ENCODE data around the gene CYTH1. TPM values are rescaled to one million over a fixed set of nuclear protein-coding genes. Genes with fewer than 3 reads are reported as not detected.

Gene CYTH1
- total RNA-seq, 2 experiments from 2014 or later, result 73.0 to 148 TPM

DNA sequence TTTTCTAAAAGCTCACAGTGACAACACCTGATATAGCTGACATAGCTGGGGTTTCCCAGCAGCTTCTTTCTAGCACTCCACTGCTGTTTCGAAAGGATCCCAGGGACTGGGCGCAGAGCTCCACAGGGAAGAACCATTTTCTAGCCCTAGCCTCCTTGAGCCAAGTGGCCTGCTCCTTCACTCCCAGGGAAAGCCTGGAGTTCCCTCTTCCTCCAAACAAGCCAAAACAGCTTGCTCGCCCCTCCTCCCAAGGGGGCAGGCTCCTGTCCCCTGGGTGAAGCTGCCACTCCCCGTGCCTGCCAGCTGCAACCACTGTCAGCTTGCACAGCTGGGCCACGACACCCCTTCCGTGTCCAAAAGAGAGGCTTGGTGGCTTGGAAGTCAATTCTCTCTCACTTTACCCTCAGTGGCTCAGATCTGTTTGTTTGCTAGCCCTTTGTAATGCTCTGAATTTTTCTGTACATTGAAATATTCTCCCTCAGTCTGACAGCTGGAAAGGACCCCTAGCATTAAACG, 59.8 kb downstream of the CYTH1 start:
- Histone ChIP-seq H3K4me2 (ENCODE audit: low read length) (peak overlapping the region; percentile 89), H2AFZ (ENCODE audit: low read length) (no peak overlapping the region), H3K36me3 (ENCODE audit: insufficient read depth, low read length) (peaks cover 15% of the 10 kb centered on the region; the same call in 1 of the 2 replicates), H3K4me3 (ENCODE audit: low read depth, low read length, poor library complexity, severe bottlenecking) (peak overlapping the region; percentile 52), H3K79me2 (ENCODE audit: insufficient read depth, low read depth, low read length) (peaks cover 99% of the 10 kb centered on the region), H3K27ac (ENCODE audit: low read depth, low read length, poor library complexity, severe bottlenecking) (peak overlapping the region; percentile 88), H3K9me3 (ENCODE audit: low read length) (no peaks in the 10 kb centered on the region), H4K20me1 (ENCODE audit: insufficient read depth, low read length) (peaks cover 18% of the 10 kb centered on the region), H3K9me2 (ENCODE audit: insufficient read depth, low read length) (no peaks in the 10 kb centered on the region), H3K4me1 (ENCODE audit: insufficient read depth, low read length, poor library complexity, severe bottlenecking) (peaks cover 100% of the 10 kb centered on the region)
- TF ChIP-seq EZH2phosphoT487 (IDR thresholded peaks at IDR 0.05; ENCODE audit: borderline replicate concordance, low read depth, low read length), result no peak
- TF ChIP-seq, protein P1, sequence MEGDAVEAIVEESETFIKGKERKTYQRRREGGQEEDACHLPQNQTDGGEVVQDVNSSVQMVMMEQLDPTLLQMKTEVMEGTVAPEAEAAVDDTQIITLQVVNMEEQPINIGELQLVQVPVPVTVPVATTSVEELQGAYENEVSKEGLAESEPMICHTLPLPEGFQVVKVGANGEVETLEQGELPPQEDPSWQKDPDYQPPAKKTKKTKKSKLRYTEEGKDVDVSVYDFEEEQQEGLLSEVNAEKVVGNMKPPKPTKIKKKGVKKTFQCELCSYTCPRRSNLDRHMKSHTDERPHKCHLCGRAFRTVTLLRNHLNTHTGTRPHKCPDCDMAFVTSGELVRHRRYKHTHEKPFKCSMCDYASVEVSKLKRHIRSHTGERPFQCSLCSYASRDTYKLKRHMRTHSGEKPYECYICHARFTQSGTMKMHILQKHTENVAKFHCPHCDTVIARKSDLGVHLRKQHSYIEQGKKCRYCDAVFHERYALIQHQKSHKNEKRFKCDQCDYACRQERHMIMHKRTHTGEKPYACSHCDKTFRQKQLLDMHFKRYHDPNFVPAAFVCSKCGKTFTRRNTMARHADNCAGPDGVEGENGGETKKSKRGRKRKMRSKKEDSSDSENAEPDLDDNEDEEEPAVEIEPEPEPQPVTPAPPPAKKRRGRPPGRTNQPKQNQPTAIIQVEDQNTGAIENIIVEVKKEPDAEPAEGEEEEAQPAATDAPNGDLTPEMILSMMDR (conservative IDR thresholded peaks at IDR 0.05; ENCODE audit: low read length), result 0 out of 2 replicates have a peak, but pooled peaks have one; percentile 2
- DNase-seq (ENCODE audit: low spot score), result peak; percentile 89
- ChIA-PET POLR2A (interaction anchor here (0.6 to 4.9 kb wide), 10 partner anchors 8 to 58 kb away, joined by 3 to 68 read pairs (median 6); no protein-coding TSS in a partner anchor), CTCF (ENCODE audit: unreplicated experiment) (interaction anchor here (0.8 to 2.3 kb wide), 5 partner anchors 10 to 25 kb away, joined by 3 to 8 read pairs (median 4); no protein-coding TSS in a partner anchor)
- no TSS peak for BruUV-seq (replicated peaks)
- intact Hi-C loops (cut with micrococcal nuclease; ENCODE audit: unreplicated experiment), result loop anchor here (1.0 kb wide), 1 partner anchor 17 kb away; no protein-coding TSS in a partner anchor

DNA sequence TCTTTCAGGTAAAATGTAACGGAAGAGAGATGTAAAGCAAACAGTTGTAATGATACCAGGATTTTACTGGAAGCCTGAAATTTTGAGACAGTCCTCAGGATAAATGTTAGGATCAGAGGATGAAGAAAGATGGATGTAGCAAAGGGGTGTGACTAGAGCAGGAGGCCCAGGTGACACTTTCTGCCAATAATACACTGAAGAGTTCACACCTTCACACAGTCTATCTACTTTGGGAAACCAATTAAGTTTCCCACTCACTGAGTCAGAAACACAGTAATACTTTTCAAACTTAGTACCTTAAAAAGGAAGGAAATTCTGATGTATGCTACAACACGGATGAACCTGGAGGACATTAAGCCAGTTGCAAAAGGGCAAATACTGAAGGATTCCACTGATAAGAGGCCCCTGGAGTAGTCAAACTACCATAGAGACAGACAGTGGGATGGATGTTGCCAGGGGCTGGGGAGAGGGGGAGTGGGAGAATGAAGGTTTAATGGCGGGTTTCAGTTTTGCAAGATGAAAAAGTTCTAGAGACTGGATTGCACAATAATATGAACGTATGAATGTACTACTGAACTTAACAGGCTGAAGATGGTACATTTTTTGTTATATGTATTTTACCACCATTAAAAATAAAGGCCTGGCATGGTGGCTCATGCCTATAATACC, 62.3 kb downstream of the CYTH1 start:
- H4K20me1 ChIP-seq (ENCODE audit: insufficient read depth, low read length), result 0 out of 2 replicates have a peak, but pooled peaks cover 8% of the 10 kb centered on the region
- ChIA-PET CTCF (ENCODE audit: unreplicated experiment) (interaction anchor here (0.9 kb wide), 1 partner anchor 10 kb away, joined by 4 read pairs; no protein-coding TSS in a partner anchor), POLR2A (interaction anchor here (0.9 to 7.1 kb wide), 5 partner anchors 11 to 18 kb away, joined by 3 to 127 read pairs (median 7); no protein-coding TSS in a partner anchor)

More for the DNA sequence above, 62.3 kb downstream of the CYTH1 start:
- H3K27ac ChIP-seq (ENCODE audit: low read depth, low read length, poor library complexity, severe bottlenecking), result peak overlapping the region; percentile 88
- H3K79me2 ChIP-seq (ENCODE audit: insufficient read depth, low read depth, low read length), result peaks cover 99% of the 10 kb centered on the region
- no peak for DNase-seq (ENCODE audit: low spot score)
- TF ChIP-seq, protein P1 (conservative IDR thresholded peaks at IDR 0.05; ENCODE audit: low read length), result no peak
- TF ChIP-seq EZH2phosphoT487 (IDR thresholded peaks at IDR 0.05; ENCODE audit: borderline replicate concordance, low read depth, low read length), result no peak
- H3K4me2 ChIP-seq (ENCODE audit: low read length), result peak overlapping the region; percentile 89
- H3K4me1 ChIP-seq (ENCODE audit: insufficient read depth, low read length, poor library complexity, severe bottlenecking), result peaks cover 100% of the 10 kb centered on the region
- H3K9me3 ChIP-seq (ENCODE audit: low read length), result no peaks in the 10 kb centered on the region
- H3K36me3 ChIP-seq (ENCODE audit: insufficient read depth, low read length), result no peaks in the 10 kb centered on the region
- intact Hi-C loops (cut with micrococcal nuclease; ENCODE audit: unreplicated experiment), result loop anchor here (2.0 kb wide), 1 partner anchor 61 kb away; no protein-coding TSS in a partner anchor
- H2AFZ ChIP-seq (ENCODE audit: low read length), result no peak overlapping the region
- BruUV-seq (replicated peaks), result no TSS peak
- H3K9me2 ChIP-seq (ENCODE audit: insufficient read depth, low read length), result no peaks in the 10 kb centered on the region
- peak overlapping the region; percentile 62 for H3K4me3 ChIP-seq (ENCODE audit: low read depth, low read length, poor library complexity, severe bottlenecking)

Measured in OCI-LY7 (cell line).